Endothelial cell of umbilical vein (primary cell): ENCODE data around the gene PDCD1. TPM values are rescaled to one million over a fixed set of nuclear protein-coding genes. Genes with fewer than 3 reads are reported as not detected.

Experiments
- BruUV-seq: library from RNA; stranded (reverse); fragments of 400-500 nt; replicated peaks from 2 replicates; lab custom pipeline; 2021; lab: Mats Ljungman, UMichigan
- CTCF ChIA-PET: fragments of 300-600, 350-600 bp; sonication (Branson Sonifier 250); formaldehyde crosslinking; loops from one replicate; lab custom pipeline; 2021; ENCODE audit warnings: antibody characterized with exemption, inconsistent platforms; lab: Charles Lee
- POLR2A ChIA-PET: fragments of 300-600, 350-600 bp; sonication (Branson Sonifier 250); formaldehyde crosslinking; loops from one replicate; lab custom pipeline; 2021; ENCODE audit warnings: antibody characterized with exemption, inconsistent platforms; lab: Charles Lee
- DNase-seq: peaks from one replicate; pipeline ENCODE4 v3.0.0-alpha.2; 2011; ENCODE audit warnings: low read depth, low spot score
- FAIRE-seq: peaks from 2 replicates; lab custom pipeline; 2011; peaks lifted over from hg19 to GRCh38; lab: Jason Lieb, UNC
- H2AFZ ChIP-seq: 2 replicates; pipeline ENCODE4 v1.6.0; 2012; ENCODE audit warnings: low read depth, low read length, control low read depth, inconsistent platforms
- H3K27ac ChIP-seq: 2 replicates; pipeline ENCODE4 v1.5.1; 2011; ENCODE audit warnings: low read depth, mild to moderate bottlenecking, control low read depth, low read length, moderate library complexity; ENCODE audit not compliant: insufficient read depth
- H3K27me3 ChIP-seq, 2 experiments: 2 replicates each; pipeline versions ENCODE4 v1.6.0 to v1.6.1; 2011; ENCODE audit warnings: low read length in 2 of 2, mixed read lengths in 1 of 2; ENCODE audit not compliant: control insufficient read depth in 2 of 2, insufficient read depth in 2 of 2
- H3K36me3 ChIP-seq, 2 experiments: 2 replicates in 1 of 2; 3 replicates in 1 of 2; pipeline ENCODE4 v1.5.1; 2011; ENCODE audit warnings: low read length in 2 of 2, mild to moderate bottlenecking in 1 of 2, moderate library complexity in 1 of 2; ENCODE audit not compliant: control insufficient read depth in 2 of 2, insufficient read depth in 2 of 2; ENCODE audit errors: extremely low read depth in 1 of 2
- H3K4me1 ChIP-seq: 3 replicates; pipeline ENCODE4 v1.5.1; 2011; ENCODE audit warnings: mild to moderate bottlenecking, low read length; ENCODE audit not compliant: control insufficient read depth, insufficient read depth; ENCODE audit errors: extremely low read depth
- H3K4me2 ChIP-seq: 2 replicates; pipeline ENCODE4 v1.6.1; 2011; ENCODE audit warnings: low read length, control low read depth, mixed read lengths; ENCODE audit not compliant: insufficient read depth
- H3K4me3 ChIP-seq, 3 experiments: fragments of 200-600 bp in 1 of 3; sonication (generic), shearing (Covaris generic) in 1 of 3; replicated peaks in 1 of 3; 2 replicates each; pipeline ENCODE4 v1.5.1; 2011 to 2016; ENCODE audit warnings: control low read depth in 3 of 3, low read length in 3 of 3, mild to moderate bottlenecking in 2 of 3, inconsistent platforms in 1 of 3, low read depth in 1 of 3, moderate library complexity in 1 of 3; ENCODE audit not compliant: insufficient read depth in 1 of 3
- H3K79me2 ChIP-seq: 2 replicates; pipeline ENCODE4 v1.6.0; 2012; ENCODE audit warnings: low read length, inconsistent platforms; ENCODE audit not compliant: control insufficient read depth, insufficient read depth
- H3K9ac ChIP-seq: replicated peaks from 2 replicates; pipeline ENCODE3; 2011; ENCODE audit warnings: low read length, control low read depth; ENCODE audit not compliant: insufficient read depth; ENCODE audit errors: extremely low read depth
- H3K9me1 ChIP-seq: replicated peaks from 3 replicates; pipeline ENCODE4 v1.6.0; 2011; ENCODE audit warnings: mild to moderate bottlenecking, low read length; ENCODE audit not compliant: control insufficient read depth, insufficient read depth; ENCODE audit errors: extremely low read depth
- H3K9me3 ChIP-seq: replicated peaks from 2 replicates; pipeline ENCODE4 v1.5.1; 2012; ENCODE audit warnings: low read length, inconsistent platforms; ENCODE audit not compliant: control insufficient read depth, insufficient read depth
- H4K20me1 ChIP-seq: replicated peaks from 2 replicates; pipeline ENCODE3; 2011; ENCODE audit warnings: mild to moderate bottlenecking, low read length; ENCODE audit not compliant: control insufficient read depth, insufficient read depth; ENCODE audit errors: extremely low read depth
- CTCF ChIP-seq, 2 donors: IDR thresholded peaks; 1 replicate in 1 of 2; 2 replicates in 1 of 2; pipeline ENCODE4 v1.5.1; 2011; ENCODE audit warnings: low read length in 2 of 2, mild to moderate bottlenecking in 2 of 2, moderate library complexity in 2 of 2, control low read depth in 1 of 2, inconsistent platforms in 1 of 2, low read depth in 1 of 2; ENCODE audit not compliant: insufficient read depth in 1 of 2; ENCODE audit errors: extremely low read depth in 1 of 2
- EZH2 ChIP-seq: IDR thresholded peaks from 2 replicates; pipeline ENCODE4 v1.6.1; 2012; ENCODE audit warnings: borderline replicate concordance, low read depth, mild to moderate bottlenecking, moderate library complexity, low read length, inconsistent platforms; ENCODE audit not compliant: severe bottlenecking
- FOS ChIP-seq: IDR thresholded peaks from 2 replicates; pipeline ENCODE4 v1.6.1; 2011; ENCODE audit warnings: mild to moderate bottlenecking, low read length, moderate library complexity, borderline replicate concordance; ENCODE audit not compliant: insufficient read depth
- GATA2 ChIP-seq: IDR thresholded peaks from 2 replicates; pipeline ENCODE4 v1.7.0; 2011; ENCODE audit warnings: low read depth, mild to moderate bottlenecking, moderate library complexity, mixed read lengths, low read length; ENCODE audit not compliant: insufficient read length, insufficient read depth
- JUN ChIP-seq: IDR thresholded peaks from 2 replicates; pipeline ENCODE4 v1.6.1; 2011; ENCODE audit warnings: borderline replicate concordance, low read depth; ENCODE audit not compliant: insufficient read length, insufficient read depth
- MAX ChIP-seq: IDR thresholded peaks from 2 replicates; pipeline ENCODE4 v1.6.1; 2011; ENCODE audit not compliant: insufficient read depth, insufficient read length
- MYC ChIP-seq: IDR thresholded peaks from one replicate; pipeline ENCODE4 v1.6.1; 2011; ENCODE audit warnings: mild to moderate bottlenecking, low read depth, low read length
- POLR2A ChIP-seq: IDR thresholded peaks from 2 replicates; pipeline ENCODE4 v1.6.1; 2012; ENCODE audit warnings: low read depth, mild to moderate bottlenecking, control low read depth, low read length
- POLR2AphosphoS5 ChIP-seq: IDR thresholded peaks from 2 replicates; pipeline ENCODE4 v1.6.1; 2012; ENCODE audit warnings: low read depth, mild to moderate bottlenecking, control low read depth, low read length, moderate library complexity; ENCODE audit not compliant: insufficient read depth
- dilution Hi-C: fragments of 300-500 bp; cut with MboI; formaldehyde crosslinking; loops from one replicate; pipeline ENCODE4 v1.15.0; 2019; ENCODE audit warnings: low sequenced_read_pairs; ENCODE audit not compliant: extremely low pct_ligation_motif_present
- intact Hi-C: fragments of 100-400 bp; cut with micrococcal nuclease; formaldehyde crosslinking; loops from one replicate; pipeline ENCODE4 v1.10.0; 2022
- polyA plus RNA-seq, 4 experiments: library from polyadenylated mRNA; depleted of rRNA in 3 of 4; stranded (reverse) in 3 of 4; unstranded in 1 of 4; fragments of >200 nt; gene quantifications; 2 replicates each; pipeline versions ENCODE4 v1.2.1 to v1.2.3, GENCODE V29; 2011 to 2012; ENCODE audit warnings: missing spikeins in 1 of 4
- total RNA-seq: library from RNA; stranded (reverse); gene quantifications from 2 replicates; pipeline ENCODE4 v1.2.3, GENCODE V29; 2021

PDCD1 gene
- total and polyA plus RNA-seq, 2 donors (not counting 3 experiments of a cell fraction or from before 2014, with no cell fraction given), result not detected

GRCh38 chr2:241868661-241869081 is 10.0 kb upstream of the PDCD1 start:
- Histone ChIP-seq H3K4me2 (no peak overlapping the region), H2AFZ (no peak overlapping the region), H3K79me2 (no peaks in the 10 kb centered on the region), H4K20me1 (no peaks in the 10 kb centered on the region), H3K27me3 (peaks cover 0 to 5% of the 10 kb centered on the region in 2 experiments), H3K36me3 (no peaks in the 10 kb centered on the region), H3K4me1 (no peaks in the 10 kb centered on the region), H3K9me1 (no peaks in the 10 kb centered on the region), H3K4me3 (no peak overlapping the region), H3K9ac (no peak overlapping the region), H3K9me3 (no peaks in the 10 kb centered on the region), H3K27ac (no peak overlapping the region)
- no peak for FAIRE-seq
- dilution Hi-C loops, result no loop called here
- BruUV-seq, result no TSS peak
- intact Hi-C loops, result no loop called here
- CTCF ChIA-PET, result interaction anchor here (0.7 to 1.5 kb wide), 9 partner anchors 8 to 182 kb away, joined by 3 to 8 read pairs (median 3); partner anchors contain the start of gene DTYMK
- TF ChIP-seq MAX (no peak), EZH2 (no peak), POLR2A (no peak), FOS (no peak), GATA2 (no peak), CTCF (IDR thresholded peaks at IDR 0.05; ENCODE audit: extremely low read depth in 1 of 2, insufficient read depth in 1 of 2, low read depth in 1 of 2, low read length in 2 of 2) (no peak), JUN (no peak), POLR2AphosphoS5 (no peak), MYC (no peak)
- POLR2A ChIA-PET, result no interaction called here
- no peak for DNase-seq
